Mesendoderm (in vitro differentiated cells): Measurements from ENCODE around the gene TJP3.
A peak's percentile ranks its signal among the peaks of the same experiment; 100 is the strongest.

Experiments used
- DNase-seq: peaks from one replicate; pipeline ENCODE4 v3.0.0; 2013
- H2AK5ac ChIP-seq: 2 replicates; pipeline ENCODE4 v1.6.1; 2013; ENCODE audit warnings: low read length, inconsistent platforms
- H2BK120ac ChIP-seq: 2 replicates; pipeline ENCODE4 v1.6.1; 2013; ENCODE audit warnings: low read depth, mild to moderate bottlenecking, low read length, moderate library complexity, mixed read lengths
- H2BK15ac ChIP-seq: replicated peaks from 2 replicates; pipeline ENCODE4 v1.6.1; 2013; ENCODE audit warnings: low read depth, mild to moderate bottlenecking, moderate library complexity
- H2BK5ac ChIP-seq: 2 replicates; pipeline ENCODE4 v1.6.1; 2013; ENCODE audit warnings: low read length, inconsistent platforms
- H3K18ac ChIP-seq: 2 replicates; pipeline ENCODE4 v1.6.1; 2013; ENCODE audit warnings: mild to moderate bottlenecking, low read length, mixed read lengths
- H3K23ac ChIP-seq: one replicate; pipeline ENCODE4 v1.6.1; 2013; ENCODE audit warnings: low read length
- H3K27ac ChIP-seq: 2 replicates; pipeline ENCODE4 v1.5.1; 2013; ENCODE audit warnings: low read depth, mild to moderate bottlenecking, inconsistent platforms, low read length, moderate library complexity
- H3K27me3 ChIP-seq: 2 replicates; pipeline ENCODE4 v1.6.1; 2013; ENCODE audit warnings: low read length, control low read depth, mild to moderate bottlenecking, inconsistent platforms; ENCODE audit not compliant: insufficient read depth, poor library complexity
- H3K36me3 ChIP-seq: 2 replicates; pipeline ENCODE4 v1.6.1; 2013; ENCODE audit warnings: low read length, inconsistent platforms; ENCODE audit not compliant: control insufficient read depth, insufficient read depth
- H3K4ac ChIP-seq: one replicate; pipeline ENCODE4 v1.6.1; 2013; ENCODE audit warnings: low read depth, mild to moderate bottlenecking, low read length, moderate library complexity
- H3K4me1 ChIP-seq: 2 replicates; pipeline ENCODE4 v1.6.1; 2013; ENCODE audit warnings: low read depth, low read length, inconsistent platforms; ENCODE audit not compliant: control insufficient read depth
- H3K4me2 ChIP-seq: 2 replicates; pipeline ENCODE4 v1.6.1; 2013; ENCODE audit warnings: low read length
- H3K4me3 ChIP-seq: 2 replicates; pipeline ENCODE4 v1.5.1; 2013; ENCODE audit warnings: mild to moderate bottlenecking, low read length
- H3K56ac ChIP-seq: one replicate; pipeline ENCODE4 v1.6.1; 2013; ENCODE audit warnings: low read length
- H3K79me1 ChIP-seq: 2 replicates; pipeline ENCODE4 v1.6.1; 2013; ENCODE audit warnings: low read length, inconsistent platforms
- H3K79me2 ChIP-seq: 2 replicates; pipeline ENCODE4 v1.6.1; 2013; ENCODE audit warnings: mild to moderate bottlenecking, low read length; ENCODE audit not compliant: control insufficient read depth, insufficient read depth
- H3K9ac ChIP-seq: 2 replicates; pipeline ENCODE4 v1.6.1; 2013; ENCODE audit warnings: low read length, inconsistent platforms
- H4K5ac ChIP-seq: one replicate; pipeline ENCODE4 v1.6.1; 2013; ENCODE audit warnings: low read length
- H4K8ac ChIP-seq: one replicate; pipeline ENCODE4 v1.6.1; 2013; ENCODE audit warnings: low read depth, mild to moderate bottlenecking, control low read depth, low read length, moderate library complexity
- WGBS: extraction: QIAGEN DNeasy Blood & Tissue Kit; methylation state at CpG from one replicate; pipeline ENCODE4 v1.1.7; 2013; ENCODE audit warnings: low lambda C conversion rate, missing lambda C conversion rate; ENCODE audit not compliant: insufficient coverage; ENCODE audit errors: extremely low coverage; 5-methylcytosine and 5-hydroxymethylcytosine counted together

TJP3 gene

DNA sequence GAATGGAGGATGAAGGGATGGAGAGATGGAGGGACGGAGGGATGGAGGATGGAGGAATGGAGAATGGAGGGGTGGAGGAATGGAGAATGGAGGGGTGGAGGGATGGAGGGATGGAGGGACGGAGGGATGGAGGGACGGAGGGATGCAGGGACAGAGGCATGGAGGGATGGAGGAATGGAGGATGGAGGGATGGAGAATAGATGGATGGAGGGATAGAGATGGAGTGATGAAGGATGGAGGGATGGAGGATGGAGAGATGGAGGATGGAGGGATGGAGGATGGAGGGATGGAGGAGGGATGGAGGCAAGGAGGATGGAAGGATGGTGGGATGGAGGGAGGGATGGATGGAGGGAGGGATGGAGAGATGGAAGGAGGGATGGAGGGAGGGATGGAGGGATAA is 30.0 kb upstream of the TJP3 start:
- Histone ChIP-seq H2BK15ac (no peak overlapping the region), H4K5ac (no peak overlapping the region), H3K36me3 (no peaks in the 10 kb centered on the region), H2AK5ac (no peak overlapping the region), H3K4me2 (no peak overlapping the region), H3K79me1 (peaks cover 10% of the 10 kb centered on the region), H3K27me3 (no peaks in the 10 kb centered on the region), H3K56ac (no peak overlapping the region), H3K23ac (no peak overlapping the region), H3K18ac (no peak overlapping the region), H3K9ac (no peak overlapping the region), H3K27ac (no peak overlapping the region), H3K4ac (no peak overlapping the region), H3K79me2 (peaks cover 1% of the 10 kb centered on the region), H2BK120ac (no peak overlapping the region), H2BK5ac (no peak overlapping the region), H3K4me3 (no peak overlapping the region), H3K4me1 (peaks cover 5% of the 10 kb centered on the region), H4K8ac (no peak overlapping the region)
- no peak for DNase-seq
- WGBS, result 100% methylated on average over 2 of the region's 3 CpGs

DNA sequence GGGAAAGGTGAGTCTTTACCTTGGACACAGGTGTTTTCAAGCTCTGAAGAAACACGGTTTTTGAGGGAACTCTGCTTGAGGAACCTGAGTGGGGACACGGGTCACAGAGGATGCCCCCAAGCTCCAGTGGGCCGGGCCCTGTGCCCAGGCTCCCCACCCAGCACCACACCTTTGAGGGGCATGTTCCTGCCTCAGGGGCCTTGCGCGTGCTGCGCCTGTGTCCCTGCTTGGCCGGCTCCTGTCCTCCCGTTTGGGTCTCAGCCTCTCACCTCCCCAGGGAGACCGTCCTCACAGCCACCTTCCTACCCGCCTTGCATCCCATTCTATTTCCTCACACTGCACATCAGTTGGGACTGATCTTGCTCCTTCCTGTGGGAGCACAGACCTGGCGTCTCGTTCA is 29.0 kb upstream of the TJP3 start:
- H3K4ac ChIP-seq, result no peak overlapping the region
- no peak overlapping the region for H4K5ac ChIP-seq
- no CpG with 5 or more reads among the region's 12 CpGs for WGBS
- H2BK15ac ChIP-seq, result no peak overlapping the region
- H3K18ac ChIP-seq, result no peak overlapping the region
- H2BK5ac ChIP-seq, result no peak overlapping the region
- H3K27me3 ChIP-seq, result no peaks in the 10 kb centered on the region
- H3K4me1 ChIP-seq, result peaks cover 9% of the 10 kb centered on the region
- H3K79me2 ChIP-seq, result peaks cover 1% of the 10 kb centered on the region
- H4K8ac ChIP-seq, result no peak overlapping the region
- H3K79me1 ChIP-seq, result peaks cover 9% of the 10 kb centered on the region
- H3K9ac ChIP-seq, result no peak overlapping the region
- no peak overlapping the region for H2BK120ac ChIP-seq
- no peak overlapping the region for H3K4me3 ChIP-seq
- H3K4me2 ChIP-seq, result no peak overlapping the region
- DNase-seq, result no peak
- no peak overlapping the region for H3K23ac ChIP-seq
- H2AK5ac ChIP-seq, result no peak overlapping the region
- no peak overlapping the region for H3K27ac ChIP-seq
- H3K36me3 ChIP-seq, result no peaks in the 10 kb centered on the region
- H3K56ac ChIP-seq, result no peak overlapping the region

DNA sequence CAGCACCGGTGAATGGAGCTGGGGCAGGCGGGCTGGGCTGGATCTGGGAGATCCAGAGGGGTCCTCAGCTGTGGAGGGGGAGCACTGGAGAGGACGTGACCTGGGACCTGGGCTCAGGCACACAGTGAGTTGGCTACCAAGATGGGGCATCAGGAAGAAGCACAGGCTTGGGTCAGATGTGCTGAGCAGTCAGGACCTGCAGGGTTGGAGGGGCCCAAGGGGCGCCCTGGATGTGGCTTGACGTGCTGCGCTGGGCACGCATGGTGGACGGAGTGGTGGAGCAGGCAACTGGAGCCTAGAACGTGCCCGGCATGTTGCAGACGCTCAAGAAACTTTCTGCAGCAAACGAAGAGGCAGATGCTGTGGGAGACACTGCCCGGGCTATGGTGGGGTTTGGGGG is 28.6 kb upstream of the TJP3 start:
- no peak overlapping the region for H3K4ac ChIP-seq
- DNase-seq, result no peak

DNA sequence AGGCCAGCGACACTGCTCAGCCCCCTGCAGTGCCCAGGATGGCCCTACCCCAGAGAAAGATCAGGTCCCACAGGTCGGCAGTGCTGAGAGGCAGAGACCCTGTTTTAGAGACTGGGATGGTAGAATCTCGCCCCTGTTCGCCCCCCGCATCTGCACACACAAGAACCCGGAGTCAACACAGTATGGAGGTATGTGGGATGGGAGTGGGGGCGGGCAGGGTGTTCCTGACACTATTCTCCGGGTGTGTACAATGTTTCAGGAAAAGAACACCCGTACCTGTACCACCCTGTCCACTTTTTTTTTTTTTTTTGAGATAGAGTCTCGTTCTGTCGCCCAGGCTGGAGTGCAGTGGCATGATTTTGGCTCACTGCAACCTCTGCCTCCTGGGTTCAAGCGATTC is 27.2 kb upstream of the TJP3 start:
- WGBS, result no CpG with 5 or more reads among the region's 12 CpGs
- Histone ChIP-seq H3K27ac (no peak overlapping the region), H3K36me3 (peaks cover 1% of the 10 kb centered on the region)

More for the DNA sequence above, 28.6 kb upstream of the TJP3 start:
- Histone ChIP-seq H3K79me1 (peaks cover 10% of the 10 kb centered on the region), H3K56ac (no peak overlapping the region), H4K8ac (no peak overlapping the region), H3K4me2 (no peak overlapping the region), H2AK5ac (no peak overlapping the region), H3K27me3 (no peaks in the 10 kb centered on the region), H2BK15ac (no peak overlapping the region), H3K36me3 (peaks cover 1% of the 10 kb centered on the region), H3K4me3 (no peak overlapping the region), H3K27ac (no peak overlapping the region), H4K5ac (no peak overlapping the region), H3K9ac (no peak overlapping the region), H3K23ac (no peak overlapping the region), H2BK120ac (no peak overlapping the region), H2BK5ac (no peak overlapping the region), H3K18ac (no peak overlapping the region), H3K4me1 (peaks cover 9% of the 10 kb centered on the region), H3K79me2 (peaks cover 1% of the 10 kb centered on the region)
- no CpG with 5 or more reads among the region's 13 CpGs for WGBS

DNA sequence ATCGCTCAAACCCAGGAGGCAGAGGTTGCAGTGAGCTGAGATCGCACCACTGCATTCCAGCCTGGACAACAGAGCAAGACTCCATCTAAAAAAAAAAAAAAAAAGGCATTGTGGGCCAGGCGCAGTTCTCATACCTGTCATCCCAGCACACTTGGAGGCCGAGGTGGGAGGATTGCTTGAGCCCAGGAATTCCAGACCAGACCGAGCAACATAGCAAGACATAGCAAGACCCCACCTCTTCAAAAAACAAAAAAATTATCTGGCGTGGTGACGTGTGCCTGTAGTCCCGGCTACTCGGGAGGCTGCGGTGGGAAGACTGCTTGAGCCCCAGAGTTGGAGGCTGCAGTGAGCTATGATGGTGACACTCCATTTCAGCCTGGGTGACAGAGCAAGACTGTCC is 25.9 kb upstream of the TJP3 start:
- H2BK5ac ChIP-seq, result no peak overlapping the region
- peaks cover under 1% of the 10 kb centered on the region for H3K79me2 ChIP-seq
- no peak overlapping the region for H3K4me3 ChIP-seq
- peaks cover 9% of the 10 kb centered on the region for H3K4me1 ChIP-seq
- H3K18ac ChIP-seq, result peak overlapping the region; percentile 11
- no peak overlapping the region for H3K23ac ChIP-seq
- no peak overlapping the region for H3K4ac ChIP-seq
- no peak overlapping the region for H3K9ac ChIP-seq
- H3K4me2 ChIP-seq, result no peak overlapping the region
- H2BK120ac ChIP-seq, result no peak overlapping the region
- H3K56ac ChIP-seq, result peak overlapping the region; percentile 34
- H3K27ac ChIP-seq, result peak overlapping the region; percentile 71
- WGBS, result no CpG with 5 or more reads among the region's 10 CpGs
- H2BK15ac ChIP-seq, result no peak overlapping the region
- no peaks in the 10 kb centered on the region for H3K27me3 ChIP-seq
- H4K8ac ChIP-seq, result no peak overlapping the region
- DNase-seq, result no peak
- peaks cover 1% of the 10 kb centered on the region for H3K36me3 ChIP-seq
- peaks cover 11% of the 10 kb centered on the region for H3K79me1 ChIP-seq
- H4K5ac ChIP-seq, result no peak overlapping the region
- no peak overlapping the region for H2AK5ac ChIP-seq

More for the DNA sequence above, 27.2 kb upstream of the TJP3 start:
- Histone ChIP-seq H3K79me2 (no peaks in the 10 kb centered on the region), H2AK5ac (no peak overlapping the region), H4K5ac (no peak overlapping the region), H3K23ac (no peak overlapping the region), H3K4me3 (no peak overlapping the region), H2BK120ac (no peak overlapping the region), H3K4me1 (peaks cover 9% of the 10 kb centered on the region), H3K79me1 (peaks cover 10% of the 10 kb centered on the region), H3K18ac (no peak overlapping the region), H4K8ac (no peak overlapping the region), H2BK5ac (no peak overlapping the region), H2BK15ac (no peak overlapping the region), H3K4me2 (no peak overlapping the region), H3K4ac (no peak overlapping the region), H3K9ac (no peak overlapping the region), H3K56ac (peak overlapping the region; percentile 37), H3K27me3 (no peaks in the 10 kb centered on the region)
- no peak for DNase-seq

DNA sequence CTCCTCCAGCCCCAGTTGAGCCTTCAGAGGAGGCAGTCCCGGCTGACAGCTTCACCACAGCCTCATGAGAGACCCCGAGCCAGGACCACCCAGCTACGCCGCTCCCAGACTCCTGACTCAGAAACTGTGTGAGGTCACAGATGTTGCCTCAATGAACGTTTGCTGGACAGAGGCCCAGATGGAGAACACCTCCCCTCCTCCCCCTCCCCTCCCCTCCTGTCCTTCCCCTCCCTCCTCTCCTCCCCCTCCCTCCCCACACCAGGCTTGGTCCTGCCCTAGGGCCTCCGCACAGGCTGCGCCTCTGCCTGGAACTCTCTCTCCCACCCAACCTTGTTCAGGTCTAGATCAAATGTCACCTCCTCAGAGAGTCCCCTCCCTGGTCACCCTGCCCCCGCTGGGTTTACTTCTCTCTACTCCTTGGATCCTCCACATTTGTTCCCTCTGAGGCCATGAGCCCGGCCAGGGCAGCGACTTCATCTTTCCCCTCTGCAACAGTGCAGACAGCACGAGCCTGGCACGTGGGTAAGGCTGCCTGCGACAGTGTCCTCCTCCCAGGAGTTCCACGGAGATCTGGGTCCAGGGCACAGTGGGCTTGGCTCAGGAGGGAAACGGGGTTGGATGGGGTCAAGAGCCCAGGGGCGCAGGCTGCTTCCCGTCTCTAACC is 25.3 kb upstream of the TJP3 start:
- Histone ChIP-seq H2BK5ac (peak overlapping the region; percentile 89), H3K4me3 (no peak overlapping the region), H3K18ac (peak overlapping the region; percentile 41), H4K8ac (no peak overlapping the region), H3K79me1 (peaks cover 14% of the 10 kb centered on the region), H3K27me3 (no peaks in the 10 kb centered on the region), H2BK15ac (no peak overlapping the region), H3K36me3 (peaks cover 1% of the 10 kb centered on the region), H2BK120ac (no peak overlapping the region), H4K5ac (no peak overlapping the region), H3K4me2 (no peak overlapping the region), H3K9ac (peak overlapping the region; percentile 48), H3K79me2 (peaks cover 3% of the 10 kb centered on the region), H2AK5ac (peak overlapping the region; percentile 89), H3K23ac (peak overlapping the region; percentile 97), H3K4me1 (peaks cover 12% of the 10 kb centered on the region), H3K4ac (peak overlapping the region; percentile 23), H3K27ac (peak overlapping the region; percentile 41), H3K56ac (peak overlapping the region; percentile 85)
- no CpG with 5 or more reads among the region's 17 CpGs for WGBS
- DNase-seq, result peak; percentile 86
